Progenitor cell of endocrine pancreas (in vitro differentiated cells): ENCODE data around the gene TNFAIP8L2. TPM values are rescaled to one million over a fixed set of nuclear protein-coding genes. Genes with fewer than 3 reads are reported as not detected.
A peak's percentile ranks its signal among the peaks of the same experiment; 100 is the strongest.

ENCODE experiments used
- DNase-seq: peaks from one replicate; pipeline ENCODE4 v3.0.0; 2021; ENCODE audit warnings: low spot score; ENCODE audit not compliant: unreplicated experiment
- H3K27ac Mint-ChIP-seq: 2 replicates; pipeline ENCODE4 v1.8.0; 2021; ENCODE audit warnings: mild to moderate bottlenecking, moderate library complexity, mixed read lengths
- H3K27me3 Mint-ChIP-seq: 2 replicates; pipeline ENCODE4 v1.8.0; 2021; ENCODE audit warnings: mixed read lengths
- H3K36me3 Mint-ChIP-seq: 2 replicates; pipeline ENCODE4 v1.8.0; 2022; ENCODE audit warnings: mixed read lengths; ENCODE audit not compliant: insufficient read depth
- H3K4me1 Mint-ChIP-seq: 2 replicates; pipeline ENCODE4 v1.8.0; 2021; ENCODE audit warnings: low read depth, mixed read lengths
- H3K4me3 Mint-ChIP-seq: 2 replicates; pipeline ENCODE4 v1.8.0; 2021; ENCODE audit warnings: low read depth, mild to moderate bottlenecking, moderate library complexity, mixed read lengths
- H3K9me3 Mint-ChIP-seq: 2 replicates; pipeline ENCODE4 v1.8.0; 2021; ENCODE audit warnings: low read depth, mixed read lengths
- total RNA-seq: library from RNA; stranded (reverse); gene quantifications from 2 replicates; pipeline ENCODE4 v1.2.1, GENCODE V29; 2021
- TF ChIP-seq, protein P1 (sequence below): fragments of 200-600 bp; sonication (generic); IDR thresholded peaks from one replicate; pipeline ENCODE4 v1.5.0; 2021; ENCODE audit warnings: antibody characterized with exemption, mild to moderate bottlenecking; ENCODE audit not compliant: unreplicated experiment

TNFAIP8L2 gene
- total RNA-seq, 1 donor from 2014 or later: not detected

DNA sequence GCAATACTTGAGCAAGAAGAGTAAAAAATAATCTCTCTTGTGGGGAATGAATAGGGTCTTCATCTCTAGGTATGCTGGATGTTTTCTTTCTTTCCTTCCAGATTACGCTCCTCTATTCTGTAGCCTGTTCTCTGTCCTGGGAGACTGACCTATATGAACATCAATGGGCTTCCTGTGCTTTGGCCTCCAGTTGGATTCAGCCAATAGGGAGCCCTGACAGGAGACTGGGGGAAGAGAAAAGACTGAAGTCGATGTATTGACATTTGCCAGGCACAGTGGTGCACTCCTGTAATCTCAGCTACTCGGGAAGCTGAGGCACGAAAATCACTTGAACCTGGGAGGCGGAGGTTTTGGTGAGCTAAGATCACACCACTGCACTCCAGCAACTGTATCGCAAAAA, 27.6 kb upstream of the TNFAIP8L2 start:
- H3K4me1 Mint-ChIP-seq: peaks cover 13% of the 10 kb centered on the region
- no peak for DNase-seq
- no peak overlapping the region for H3K27ac Mint-ChIP-seq
- peaks cover 1% of the 10 kb centered on the region for H3K36me3 Mint-ChIP-seq
- TF ChIP-seq, protein P1, sequence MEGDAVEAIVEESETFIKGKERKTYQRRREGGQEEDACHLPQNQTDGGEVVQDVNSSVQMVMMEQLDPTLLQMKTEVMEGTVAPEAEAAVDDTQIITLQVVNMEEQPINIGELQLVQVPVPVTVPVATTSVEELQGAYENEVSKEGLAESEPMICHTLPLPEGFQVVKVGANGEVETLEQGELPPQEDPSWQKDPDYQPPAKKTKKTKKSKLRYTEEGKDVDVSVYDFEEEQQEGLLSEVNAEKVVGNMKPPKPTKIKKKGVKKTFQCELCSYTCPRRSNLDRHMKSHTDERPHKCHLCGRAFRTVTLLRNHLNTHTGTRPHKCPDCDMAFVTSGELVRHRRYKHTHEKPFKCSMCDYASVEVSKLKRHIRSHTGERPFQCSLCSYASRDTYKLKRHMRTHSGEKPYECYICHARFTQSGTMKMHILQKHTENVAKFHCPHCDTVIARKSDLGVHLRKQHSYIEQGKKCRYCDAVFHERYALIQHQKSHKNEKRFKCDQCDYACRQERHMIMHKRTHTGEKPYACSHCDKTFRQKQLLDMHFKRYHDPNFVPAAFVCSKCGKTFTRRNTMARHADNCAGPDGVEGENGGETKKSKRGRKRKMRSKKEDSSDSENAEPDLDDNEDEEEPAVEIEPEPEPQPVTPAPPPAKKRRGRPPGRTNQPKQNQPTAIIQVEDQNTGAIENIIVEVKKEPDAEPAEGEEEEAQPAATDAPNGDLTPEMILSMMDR: no peak
- H3K27me3 Mint-ChIP-seq: peaks cover 24% of the 10 kb centered on the region
- H3K4me3 Mint-ChIP-seq: no peak overlapping the region
- no peaks in the 10 kb centered on the region for H3K9me3 Mint-ChIP-seq

DNA sequence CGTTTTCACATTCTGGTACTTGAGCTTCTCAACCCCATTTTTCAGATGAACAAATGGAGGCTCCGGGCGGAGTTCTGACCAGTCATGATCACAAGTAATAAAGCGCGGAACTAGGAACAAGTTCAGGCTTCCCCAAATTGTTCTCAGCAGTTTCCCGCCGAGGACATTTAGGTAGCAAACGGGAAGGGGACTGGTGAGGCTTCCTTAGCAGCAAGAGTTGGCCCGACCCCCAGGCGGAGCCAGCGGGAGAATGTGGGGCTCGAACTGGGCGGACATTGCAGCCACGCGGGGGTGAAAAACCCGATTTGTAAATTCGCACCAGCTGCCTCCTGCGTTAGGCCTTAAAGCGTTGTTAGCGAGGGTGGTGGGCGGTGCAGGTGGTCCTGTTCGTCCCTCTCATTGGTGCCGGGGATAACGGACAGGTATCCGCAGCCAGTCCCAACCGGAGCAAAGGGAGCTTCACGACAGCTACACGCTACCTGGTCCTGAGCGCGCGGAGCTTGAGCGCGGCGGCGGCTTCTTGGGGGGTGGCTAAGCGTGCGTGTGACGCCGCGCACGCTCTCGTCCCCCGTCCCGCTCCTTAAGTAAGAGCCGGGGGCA, 25.4 kb upstream of the TNFAIP8L2 start:
- peaks cover 18% of the 10 kb centered on the region for H3K36me3 Mint-ChIP-seq
- H3K27ac Mint-ChIP-seq: peak overlapping the region; percentile 77
- H3K9me3 Mint-ChIP-seq: no peaks in the 10 kb centered on the region
- peak overlapping the region; percentile 71 for H3K4me3 Mint-ChIP-seq
- peak; percentile 74 for DNase-seq
- peaks cover 40% of the 10 kb centered on the region for H3K27me3 Mint-ChIP-seq
- TF ChIP-seq, protein P1: no peak
- H3K4me1 Mint-ChIP-seq: peaks cover 9% of the 10 kb centered on the region

DNA sequence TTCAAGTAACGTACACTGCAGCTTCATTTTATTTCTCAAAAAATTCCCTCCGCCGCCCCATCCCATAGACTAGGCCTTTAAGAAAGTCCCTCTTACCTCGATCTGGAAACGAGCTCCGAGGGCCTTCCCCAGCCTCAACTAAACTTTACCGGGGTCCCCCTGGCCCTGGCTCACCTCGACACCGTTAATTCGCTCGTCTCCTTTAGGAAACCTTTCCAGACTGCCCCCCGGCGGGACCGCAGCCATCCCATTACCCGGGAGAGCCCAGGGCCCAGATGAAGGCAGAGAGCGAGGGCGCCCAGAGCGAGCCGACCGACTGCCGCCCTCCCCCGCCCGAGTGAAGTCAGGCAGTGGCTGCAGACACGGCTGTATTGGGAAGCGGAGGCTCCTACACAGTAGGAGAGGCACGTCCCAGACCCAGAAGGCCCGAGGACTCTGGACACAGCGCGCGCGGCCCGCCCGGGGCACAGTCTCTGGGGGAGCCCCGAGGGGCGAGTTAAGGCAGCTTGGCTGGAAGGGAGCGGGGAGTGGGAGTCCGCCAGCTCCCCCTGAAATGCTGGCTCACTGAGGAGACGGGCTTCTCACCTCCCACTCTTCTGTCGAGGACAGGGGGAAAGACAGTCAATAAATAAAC, 24.6 kb upstream of the TNFAIP8L2 start:
- peak overlapping the region; percentile 61 for H3K27ac Mint-ChIP-seq
- H3K4me1 Mint-ChIP-seq: peaks cover 8% of the 10 kb centered on the region
- H3K4me3 Mint-ChIP-seq: peak overlapping the region; percentile 71
- H3K36me3 Mint-ChIP-seq: peaks cover 24% of the 10 kb centered on the region
- peaks cover 42% of the 10 kb centered on the region for H3K27me3 Mint-ChIP-seq
- TF ChIP-seq, protein P1: no peak
- peak; percentile 23 for DNase-seq
- H3K9me3 Mint-ChIP-seq: no peaks in the 10 kb centered on the region

DNA sequence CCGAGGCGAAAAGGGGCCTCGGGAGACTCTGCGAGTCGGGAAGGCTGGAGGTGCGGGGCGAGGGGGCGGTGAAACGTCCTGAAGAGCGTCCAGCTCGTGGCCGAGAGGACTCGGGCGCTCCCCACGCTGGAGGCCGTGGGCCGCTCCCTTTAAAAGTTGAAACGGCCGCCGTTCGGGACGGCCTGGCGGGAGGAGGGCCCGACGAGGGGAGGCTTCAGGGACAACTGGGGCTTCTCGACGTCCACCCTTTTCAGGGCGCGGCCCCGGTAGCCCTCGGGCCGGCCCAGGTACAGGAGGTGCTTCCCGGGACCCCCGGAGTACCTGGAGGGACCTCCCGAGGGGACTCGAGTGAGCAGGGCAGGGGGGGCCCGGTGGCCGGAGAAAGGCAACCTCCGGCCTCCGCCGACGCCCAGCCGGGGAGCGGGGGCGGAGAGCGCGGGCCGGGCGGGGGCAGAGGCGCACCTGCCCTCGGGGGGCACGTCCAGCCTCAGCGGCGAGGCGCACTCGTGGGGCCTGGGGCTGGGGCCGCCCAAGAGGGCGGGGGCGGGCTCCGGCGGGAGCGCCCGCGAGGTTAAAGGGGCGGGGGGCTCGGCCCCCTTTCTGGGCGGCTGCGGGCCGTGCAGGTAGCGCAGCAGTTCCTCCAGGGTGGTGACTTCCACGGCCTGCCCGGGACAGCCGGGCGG, 24.0 kb upstream of the TNFAIP8L2 start:
- Mint-ChIP-seq H3K9me3 (no peaks in the 10 kb centered on the region), H3K4me1 (peaks cover 8% of the 10 kb centered on the region), H3K27me3 (peaks cover 42% of the 10 kb centered on the region), H3K27ac (no peak overlapping the region), H3K4me3 (peak overlapping the region; percentile 71), H3K36me3 (peaks cover 26% of the 10 kb centered on the region)
- no peak for DNase-seq
- TF ChIP-seq, protein P1: no peak

DNA sequence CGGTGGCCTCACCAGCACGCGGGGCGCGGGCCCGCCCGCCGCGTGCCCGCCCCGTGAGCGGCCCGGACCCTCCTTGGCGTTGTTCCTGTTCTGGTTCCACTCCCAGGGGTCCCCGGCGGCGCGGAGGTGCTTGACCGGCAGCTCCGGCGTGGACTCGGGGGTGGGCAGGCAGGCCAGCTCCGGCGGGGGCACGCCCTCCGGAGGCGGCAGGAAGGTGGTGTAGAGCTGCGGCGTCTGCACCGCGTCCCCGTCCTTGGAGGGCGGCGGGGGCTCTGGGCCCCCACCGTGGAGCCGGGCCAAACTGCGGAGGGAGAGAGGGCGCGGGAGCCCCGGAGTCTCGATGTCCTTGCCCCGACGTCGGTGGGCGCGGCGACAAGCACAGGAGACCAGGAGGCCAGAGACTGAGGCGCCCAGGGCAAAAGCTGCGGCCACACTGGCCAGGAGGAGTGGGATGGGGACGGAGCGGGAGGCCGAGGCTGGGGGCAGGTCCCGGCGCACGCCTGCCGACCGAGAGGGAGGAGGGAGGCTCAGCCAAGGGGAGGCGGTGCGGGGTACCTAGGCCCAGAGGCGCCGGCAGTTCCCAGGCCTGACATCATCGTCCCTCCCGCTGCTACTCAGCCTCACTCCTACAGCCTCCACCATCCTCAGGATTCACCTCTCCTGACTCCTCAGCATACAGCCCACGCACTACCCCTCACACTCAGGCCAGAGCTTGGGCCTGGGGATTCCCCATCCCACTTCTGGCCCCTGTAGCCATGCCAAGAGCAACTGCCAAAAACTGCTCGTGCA, 23.2 kb upstream of the TNFAIP8L2 start:
- Mint-ChIP-seq H3K9me3 (no peaks in the 10 kb centered on the region), H3K27ac (no peak overlapping the region), H3K4me1 (peaks cover 8% of the 10 kb centered on the region), H3K36me3 (peaks cover 27% of the 10 kb centered on the region), H3K4me3 (no peak overlapping the region), H3K27me3 (peaks cover 42% of the 10 kb centered on the region)
- DNase-seq: no peak
- TF ChIP-seq, protein P1: no peak
